Measurements from ENCODE around the gene COBLL1. TPM values are rescaled to one million over a fixed set of nuclear protein-coding genes. Genes with fewer than 3 reads are reported as not detected.

Gene COBLL1
- total RNA-seq, 3 donors from 2014 or later = 19.5 to 30.0 (median 26.1) TPM

GRCh38 chr2:164847981-164848741 lies 6.5 kb upstream of the COBLL1 start:
- intact Hi-C loops (cut with DNase I, micrococcal nuclease) = loop anchor here in 1 of 2 donors (10.0 kb wide), 1 partner anchor 103 kb away; no protein-coding TSS in a partner anchor
- no peak for DNase-seq
- TF ChIP-seq CTCF (IDR thresholded peaks at IDR 0.05) = no peak
- H3K9me3 ChIP-seq = no peaks in the 10 kb centered on the region
- no peaks in the 10 kb centered on the region for H3K4me1 ChIP-seq (ENCODE audit: low read depth)
- no peak for ATAC-seq
- no peaks in the 10 kb centered on the region for H3K36me3 ChIP-seq (ENCODE audit: low read depth)
- H3K4me3 ChIP-seq = no peak overlapping the region

GRCh38 chr2:164847291-164847690 lies 5.7 kb upstream of the COBLL1 start:
- no peak for ATAC-seq
- Histone ChIP-seq H3K4me1 (ENCODE audit: low read depth) (peaks cover 3% of the 10 kb centered on the region), H3K9me3 (no peaks in the 10 kb centered on the region), H3K4me3 (no peak overlapping the region), H3K36me3 (ENCODE audit: low read depth) (no peaks in the 10 kb centered on the region)
- intact Hi-C loops (cut with DNase I, micrococcal nuclease) = loop anchor here in 1 of 2 donors (10.0 kb wide), 1 partner anchor 102 kb away; no protein-coding TSS in a partner anchor
- no peak for TF ChIP-seq CTCF (IDR thresholded peaks at IDR 0.05)
- DNase-seq = no peak

GRCh38 chr2:164846276-164846675 lies 4.7 kb upstream of the COBLL1 start:
- ATAC-seq (no peak), DNase-seq (no peak)
- TF ChIP-seq CTCF (IDR thresholded peaks at IDR 0.05) = no peak
- no peaks in the 10 kb centered on the region for H3K36me3 ChIP-seq (ENCODE audit: low read depth)
- H3K4me1 ChIP-seq (ENCODE audit: low read depth) = peaks cover 5% of the 10 kb centered on the region
- H3K9me3 ChIP-seq = no peaks in the 10 kb centered on the region
- H3K4me3 ChIP-seq = no peak overlapping the region
- intact Hi-C loops (cut with DNase I, micrococcal nuclease) = loop anchor here in 1 of 2 donors (10.0 kb wide), 1 partner anchor 101 kb away; no protein-coding TSS in a partner anchor

- Histone ChIP-seq H3K4me1 (ENCODE audit: low read depth) (peaks cover 9% of the 10 kb centered on the region), H3K9me3 (no peaks in the 10 kb centered on the region), H3K36me3 (ENCODE audit: low read depth) (no peaks in the 10 kb centered on the region), H3K4me3 (no peak overlapping the region)
- intact Hi-C loops (cut with DNase I, micrococcal nuclease) = loop anchor here in 1 of 2 donors (5.0 to 10.0 kb wide), 2 partner anchors 69 to 99 kb away; no protein-coding TSS in a partner anchor
- DNase-seq (no peak), ATAC-seq (no peak)
- no peak for TF ChIP-seq CTCF (IDR thresholded peaks at IDR 0.05)
These were observed 1.8 kb upstream of the COBLL1 start for GRCh38 chr2:164843346-164843911.

GRCh38 chr2:164842624-164842966 lies 972 bp upstream of the COBLL1 start:
- H3K9me3 ChIP-seq = no peaks in the 10 kb centered on the region
- no peak for TF ChIP-seq CTCF (IDR thresholded peaks at IDR 0.05)
- ATAC-seq (no peak), DNase-seq (no peak)
- peaks cover 9% of the 10 kb centered on the region for H3K4me1 ChIP-seq (ENCODE audit: low read depth)
- H3K4me3 ChIP-seq = no peak overlapping the region
- intact Hi-C loops (cut with DNase I, micrococcal nuclease) = loop anchor here in 1 of 2 donors (5.0 to 10.0 kb wide), 2 partner anchors 70 to 98 kb away; no protein-coding TSS in a partner anchor
- H3K36me3 ChIP-seq (ENCODE audit: low read depth) = no peaks in the 10 kb centered on the region
